Esophagus squamous epithelium (tissue), 5 donors: ENCODE results near the gene ITFG1. TPM values are rescaled to one million over a fixed set of nuclear protein-coding genes. Genes with fewer than 3 reads are reported as not detected.

Experiments
- DNase-seq: peaks from one replicate; lab custom pipeline; 2025; lab: John Stamatoyannopoulos, UW
- H3K27ac ChIP-seq, 4 donors: fragments of 200-600 bp; sonication (generic); one replicate each; pipeline ENCODE4 v1.5.1; 2016 to 2019; ENCODE audit warnings: mild to moderate bottlenecking in 1 of 4
- H3K27me3 ChIP-seq, 4 donors: fragments of 200-600 bp; sonication (generic); 1 replicate in 3 of 4; 2 replicates in 1 of 4; pipeline versions ENCODE4 v1.5.1 to v1.6.0; 2017 to 2021; ENCODE audit warnings: antibody characterized with exemption in 1 of 4
- H3K36me3 ChIP-seq, 3 donors: fragments of 200-600 bp; sonication (generic); one replicate each; pipeline ENCODE4 v1.5.1; 2016 to 2019
- H3K4me1 ChIP-seq, 3 donors: fragments of 200-600 bp; sonication (generic); one replicate each; pipeline ENCODE4 v1.5.1; 2017 to 2019
- H3K4me3 ChIP-seq, 4 donors: fragments of 200-600 bp; sonication (generic); 1 replicate in 3 of 4; 2 replicates in 1 of 4; pipeline ENCODE4 v1.5.1; 2016 to 2019; ENCODE audit warnings: mild to moderate bottlenecking in 2 of 4, moderate library complexity in 1 of 4
- H3K9me3 ChIP-seq, 3 donors: fragments of 200-600 bp; sonication (generic); one replicate each; pipeline ENCODE4 v1.5.1; 2016 to 2019
- POLR2A ChIP-seq, 4 donors: fragments of 450-650 bp; IDR thresholded peaks; one replicate each; pipeline ENCODE4 v1.6.1; 2017; ENCODE audit warnings: antibody characterized with exemption in 4 of 4, mild to moderate bottlenecking in 4 of 4, moderate library complexity in 3 of 4
- WGBS, 2 donors: methylation state at CpG; one replicate each; pipeline ENCODE4 v1.1.5; 2018; 5-methylcytosine and 5-hydroxymethylcytosine counted together
- intact Hi-C: fragments of 100-400 bp; cut with DNase I; formaldehyde crosslinking; loops from one replicate; pipeline ENCODE4 v1.15.0; 2022
- total RNA-seq, 4 donors: library from RNA; depleted of rRNA; stranded (reverse); fragments of >200 nt; gene quantifications; one replicate each; pipeline ENCODE4 v1.1.0, GENCODE V29; 2016
- TF ChIP-seq, protein P1 (sequence below), 6 experiments: fragments of 450-650 bp in 4 of 6; fragments of 200-600 bp in 2 of 6; sonication (generic) in 2 of 6; IDR thresholded peaks; one replicate each; pipeline ENCODE4 v1.5.1; 2016 to 2019; ENCODE audit warnings: antibody characterized with exemption in 6 of 6, mild to moderate bottlenecking in 4 of 6, moderate library complexity in 4 of 6
- donor health status: DM: yes; HTN: yes; CAD: no.

The ITFG1 gene
- total RNA-seq, 4 donors from 2014 or later, result 16.1 to 31.9 (median 26.4) TPM

GRCh38 chr16:47467501-47467900, 6.6 kb upstream of the ITFG1 start:
- H3K36me3 ChIP-seq, result no peaks in the 10 kb centered on the region
- H3K4me3 ChIP-seq, result no peak overlapping the region
- no peaks in the 10 kb centered on the region for H3K27me3 ChIP-seq
- no peak overlapping the region for H3K27ac ChIP-seq
- WGBS, 2 donors, result 86 to 89% methylated on average over 2 of the region's 2 CpGs
- TF ChIP-seq, protein P1, sequence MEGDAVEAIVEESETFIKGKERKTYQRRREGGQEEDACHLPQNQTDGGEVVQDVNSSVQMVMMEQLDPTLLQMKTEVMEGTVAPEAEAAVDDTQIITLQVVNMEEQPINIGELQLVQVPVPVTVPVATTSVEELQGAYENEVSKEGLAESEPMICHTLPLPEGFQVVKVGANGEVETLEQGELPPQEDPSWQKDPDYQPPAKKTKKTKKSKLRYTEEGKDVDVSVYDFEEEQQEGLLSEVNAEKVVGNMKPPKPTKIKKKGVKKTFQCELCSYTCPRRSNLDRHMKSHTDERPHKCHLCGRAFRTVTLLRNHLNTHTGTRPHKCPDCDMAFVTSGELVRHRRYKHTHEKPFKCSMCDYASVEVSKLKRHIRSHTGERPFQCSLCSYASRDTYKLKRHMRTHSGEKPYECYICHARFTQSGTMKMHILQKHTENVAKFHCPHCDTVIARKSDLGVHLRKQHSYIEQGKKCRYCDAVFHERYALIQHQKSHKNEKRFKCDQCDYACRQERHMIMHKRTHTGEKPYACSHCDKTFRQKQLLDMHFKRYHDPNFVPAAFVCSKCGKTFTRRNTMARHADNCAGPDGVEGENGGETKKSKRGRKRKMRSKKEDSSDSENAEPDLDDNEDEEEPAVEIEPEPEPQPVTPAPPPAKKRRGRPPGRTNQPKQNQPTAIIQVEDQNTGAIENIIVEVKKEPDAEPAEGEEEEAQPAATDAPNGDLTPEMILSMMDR (IDR thresholded peaks at IDR 0.05), result no peak
- TF ChIP-seq POLR2A (IDR thresholded peaks at IDR 0.05), result no peak
- no peaks in the 10 kb centered on the region for H3K9me3 ChIP-seq
- DNase-seq, result no peak
- intact Hi-C loops, result no loop called here
- H3K4me1 ChIP-seq, result peaks cover 0 to 56% (median 6%) of the 10 kb centered on the region in 3 donors

DNA sequence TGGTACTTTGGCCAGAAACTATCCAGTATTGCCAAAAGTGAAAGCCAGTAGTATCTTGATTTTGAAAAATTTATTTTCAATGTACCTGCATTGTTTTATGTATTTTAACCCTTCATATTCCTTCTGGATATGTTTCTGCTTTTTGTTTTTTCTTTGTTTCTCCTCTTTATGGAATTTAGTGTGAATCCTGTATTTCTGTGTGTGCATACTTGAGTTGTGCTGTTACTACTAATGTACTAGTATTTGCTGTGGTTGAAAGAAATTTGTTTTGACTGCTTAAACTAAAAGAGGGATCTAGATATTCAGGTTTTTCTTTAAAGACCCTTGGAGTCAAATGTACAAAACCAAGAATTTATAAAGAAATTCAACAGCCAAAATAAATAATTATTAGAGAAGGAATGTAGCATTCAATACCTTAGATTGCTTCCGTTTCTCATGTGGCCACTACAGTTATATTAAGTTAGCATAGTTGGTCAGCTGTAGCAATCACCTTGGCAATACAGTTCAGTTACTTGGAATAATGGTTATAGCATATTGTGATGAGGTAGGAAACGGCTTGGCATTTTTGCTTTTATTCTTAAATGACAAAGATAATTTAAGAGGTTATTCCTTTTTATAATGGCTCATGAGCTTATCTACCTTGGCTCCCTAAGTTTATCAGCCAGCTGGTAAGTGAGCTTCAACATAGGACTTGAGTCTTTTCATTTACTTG, 5.2 kb upstream of the ITFG1 start:
- Histone ChIP-seq H3K4me3 (no peak overlapping the region), H3K27ac (no peak overlapping the region), H3K9me3 (no peaks in the 10 kb centered on the region), H3K27me3 (no peaks in the 10 kb centered on the region), H3K4me1 (peaks cover 8 to 65% (median 11%) of the 10 kb centered on the region in 3 donors), H3K36me3 (no peaks in the 10 kb centered on the region)
- WGBS, 2 donors, result 82 to 89% methylated on average over 2 of the region's 2 CpGs
- TF ChIP-seq POLR2A (IDR thresholded peaks at IDR 0.05), result no peak
- TF ChIP-seq, protein P1 (IDR thresholded peaks at IDR 0.05), result no peak
- DNase-seq, result no peak
- intact Hi-C loops, result no loop called here

GRCh38 chr16:47463771-47464624, 3.1 kb upstream of the ITFG1 start:
- H3K27me3 ChIP-seq, result no peaks in the 10 kb centered on the region
- H3K4me1 ChIP-seq, result peaks cover 8 to 73% (median 20%) of the 10 kb centered on the region in 3 donors
- H3K9me3 ChIP-seq, result no peaks in the 10 kb centered on the region
- intact Hi-C loops, result no loop called here
- DNase-seq, result no peak
- 55 to 65% methylated on average over 11 of the region's 11 CpGs for WGBS, 2 donors
- no peak overlapping the region for H3K27ac ChIP-seq
- TF ChIP-seq, protein P1 (IDR thresholded peaks at IDR 0.05), result no peak
- TF ChIP-seq POLR2A (IDR thresholded peaks at IDR 0.05), result no peak
- H3K4me3 ChIP-seq, result no peak overlapping the region
- no peaks in the 10 kb centered on the region for H3K36me3 ChIP-seq

DNA sequence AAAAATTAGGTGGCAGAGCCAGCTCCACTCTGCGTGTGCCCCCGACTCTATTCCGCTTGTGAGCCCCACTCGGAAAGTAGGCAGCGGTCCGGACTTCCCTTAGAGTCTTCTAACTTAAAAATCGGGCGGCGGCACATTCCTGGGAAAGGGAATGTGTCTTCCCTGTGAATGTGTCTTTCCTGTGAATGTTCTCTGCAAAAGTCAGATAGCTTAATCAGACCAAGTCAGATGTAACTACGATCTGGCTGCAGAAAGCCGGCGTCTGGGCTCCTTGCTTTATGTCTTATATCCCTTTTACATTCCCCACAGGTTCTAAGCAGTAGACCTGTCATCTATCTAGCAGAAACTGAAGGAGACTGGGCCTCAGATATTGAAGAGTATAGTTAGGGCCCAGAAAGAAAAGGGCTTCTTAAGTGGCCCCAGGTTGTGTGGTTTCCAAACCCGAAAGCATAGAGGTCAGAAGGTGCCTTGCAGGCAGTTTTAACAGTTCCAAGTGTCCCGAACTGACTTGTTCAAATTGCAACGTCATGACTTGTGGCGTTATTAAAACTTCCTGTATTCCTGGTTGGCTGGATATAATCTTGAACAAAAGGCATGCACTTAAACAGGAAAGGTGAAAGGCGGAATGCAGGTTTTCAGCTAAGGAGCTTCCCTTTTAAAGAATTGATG, 869 bp upstream of the ITFG1 start:
- Histone ChIP-seq H3K4me1 (peaks cover 8 to 63% (median 18%) of the 10 kb centered on the region in 3 donors), H3K36me3 (peaks cover 0 to 19% (median 0%) of the 10 kb centered on the region in 3 donors), H3K9me3 (no peaks in the 10 kb centered on the region), H3K4me3 (peak overlapping the region; percentile 79 to 94 (median 90)), H3K27me3 (no peaks in the 10 kb centered on the region), H3K27ac (peak overlapping the region; percentile 96 to 99 (median 98))
- intact Hi-C loops, result no loop called here
- no peak for DNase-seq
- 1 to 2% methylated on average over 16 to 17 of the region's 17 CpGs for WGBS, 2 donors
- TF ChIP-seq, protein P1 (IDR thresholded peaks at IDR 0.05), result no peak
- no peak for TF ChIP-seq POLR2A (IDR thresholded peaks at IDR 0.05)
